AG08396 (cell line): ENCODE data around the gene APOBEC3G.
"Not testable (repeated sequence)": the region's sequence is repeated elsewhere in the genome, so short reads cannot be mapped to it uniquely, and the experiment has no call there.

Source experiments
- DNase-seq: peaks from one replicate; pipeline ENCODE4 v3.0.0; 2012; ENCODE audit warnings: low spot score, mixed read lengths

The APOBEC3G gene

GRCh38 chr22:39066442-39067276 lies 10.4 kb upstream of the APOBEC3G start:
- DNase-seq = not testable (repeated sequence)

GRCh38 chr22:39068033-39068785 lies 8.9 kb upstream of the APOBEC3G start:
- no peak for DNase-seq

- DNase-seq = no peak
These were observed 6.9 kb upstream of the APOBEC3G start for GRCh38 chr22:39070186-39070585.

- DNase-seq = not testable (repeated sequence)
These were observed 4.5 kb upstream of the APOBEC3G start for GRCh38 chr22:39072581-39072981.

GRCh38 chr22:39073981-39074380 lies 3.1 kb upstream of the APOBEC3G start:
- DNase-seq = no peak

- DNase-seq = not testable (repeated sequence)
These were observed 685 bp upstream of the APOBEC3G start for GRCh38 chr22:39076155-39077025.

- DNase-seq = not testable (repeated sequence)
These were observed 837 bp downstream of the APOBEC3G start for GRCh38 chr22:39077912-39078311.

- no peak for DNase-seq
These were observed 1.3 kb downstream of the APOBEC3G start for GRCh38 chr22:39078329-39078728.

- not testable (repeated sequence) for DNase-seq
These were observed 2.1 kb downstream of the APOBEC3G start for GRCh38 chr22:39079054-39079637.

GRCh38 chr22:39080052-39080762 lies 3.1 kb downstream of the APOBEC3G start:
- no peak for DNase-seq

- DNase-seq = no peak
These were observed 3.9 kb downstream of the APOBEC3G start for GRCh38 chr22:39081016-39081415.

- DNase-seq = no peak
These were observed 4.5 kb downstream of the APOBEC3G start for GRCh38 chr22:39081598-39081997.

- DNase-seq = no peak
These were observed 6.4 kb downstream of the APOBEC3G start for GRCh38 chr22:39083212-39084165.

GRCh38 chr22:39084666-39085065 lies 7.6 kb downstream of the APOBEC3G start:
- DNase-seq = no peak

- no peak for DNase-seq
These were observed 10.0 kb downstream of the APOBEC3G start for GRCh38 chr22:39087098-39087497.

- no peak for DNase-seq
These were observed 11.0 kb downstream of the APOBEC3G start for GRCh38 chr22:39087881-39088684.

GRCh38 chr22:39088685-39089032 lies 11.6 kb downstream of the APOBEC3G start:
- no peak for DNase-seq

- no peak for DNase-seq
These were observed 12.9 kb downstream of the APOBEC3G start for GRCh38 chr22:39089928-39090327.

GRCh38 chr22:39090426-39091064 lies 13.5 kb downstream of the APOBEC3G start:
- no peak for DNase-seq
